ENCODE results near the gene DCST2. TPM values are rescaled to one million over a fixed set of nuclear protein-coding genes. Genes with fewer than 3 reads are reported as not detected.
A peak's percentile ranks its signal among the peaks of the same experiment; 100 is the strongest.

Gene DCST2
- total RNA-seq, 1 experiment from 2014 or later = 0.18 TPM

- POLR2A ChIA-PET (ENCODE audit: unreplicated experiment) = no interaction called here
- no peak overlapping the region for H3K27ac ChIP-seq (ENCODE audit: low read length)
- BruUV-seq (replicated peaks) = no TSS peak
These were observed 28.0 kb upstream of the DCST2 start for GRCh38 chr1:155061381-155062150.

GRCh38 chr1:155060736-155061135 is 27.2 kb upstream of the DCST2 start:
- H3K4me2 ChIP-seq (ENCODE audit: low read length) = no peak overlapping the region
- no peaks in the 10 kb centered on the region for H3K27me3 ChIP-seq (ENCODE audit: low read length)
- ChIA-PET CTCF (interaction anchor here (1.3 to 1.7 kb wide), 2 partner anchors 16 to 24 kb away, joined by 3 to 9 read pairs; no protein-coding TSS in a partner anchor), POLR2A (ENCODE audit: unreplicated experiment) (no interaction called here)
- BruUV-seq (replicated peaks) = no TSS peak
- H3F3A ChIP-seq (ENCODE audit: low read length, unreplicated experiment) = no peaks in the 10 kb centered on the region
- no peak overlapping the region for H3K27ac ChIP-seq (ENCODE audit: low read length)
- no peak overlapping the region for H2AFZ ChIP-seq (ENCODE audit: low read length)
- intact Hi-C loops (cut with micrococcal nuclease) = loop anchor here (2.0 to 5.0 kb wide), 2 partner anchors 16 to 88 kb away; partner anchors contain the start of genes CKS1B and SHC1
- H4K20me1 ChIP-seq (ENCODE audit: low read length) = no peaks in the 10 kb centered on the region
- peaks cover 14% of the 10 kb centered on the region for H3K79me2 ChIP-seq (ENCODE audit: low read length)
- H3K9ac ChIP-seq (ENCODE audit: low read length) = no peak overlapping the region
- H3K4me3 ChIP-seq (ENCODE audit: low read length) = no peak overlapping the region
- DNase-seq (no peak), ATAC-seq (no peak)
- no peak for TF ChIP-seq EZH2phosphoT487 (IDR thresholded peaks at IDR 0.05; ENCODE audit: borderline replicate concordance, low read length)
- no peak for TF ChIP-seq EZH2 (IDR thresholded peaks at IDR 0.05; ENCODE audit: low read length, unreplicated experiment)
- TF ChIP-seq CTCF (conservative IDR thresholded peaks at IDR 0.05; ENCODE audit: low read depth, low read length) = no peak
- no peaks in the 10 kb centered on the region for H3K9me2 ChIP-seq (replicated peaks; ENCODE audit: low read length)
- H3K9me3 ChIP-seq (ENCODE audit: low read length) = no peaks in the 10 kb centered on the region
- H3K4me1 ChIP-seq (ENCODE audit: insufficient read depth, low read length) = peaks cover 21% of the 10 kb centered on the region
- H3K36me3 ChIP-seq (ENCODE audit: low read depth, low read length) = peaks cover 42% of the 10 kb centered on the region

More at GRCh38 chr1:155061381-155062150, 28.0 kb upstream of the DCST2 start:
- H3K9ac ChIP-seq (ENCODE audit: low read length) = no peak overlapping the region
- peaks cover 14% of the 10 kb centered on the region for H3K79me2 ChIP-seq (ENCODE audit: low read length)
- H3K36me3 ChIP-seq (ENCODE audit: low read depth, low read length) = peaks cover 34% of the 10 kb centered on the region
- H3K9me2 ChIP-seq (replicated peaks; ENCODE audit: low read length) = no peaks in the 10 kb centered on the region
- H3K27me3 ChIP-seq (ENCODE audit: low read length) = no peaks in the 10 kb centered on the region
- no peaks in the 10 kb centered on the region for H3F3A ChIP-seq (ENCODE audit: low read length, unreplicated experiment)
- TF ChIP-seq EZH2 (IDR thresholded peaks at IDR 0.05; ENCODE audit: low read length, unreplicated experiment) (no peak), CTCF (conservative IDR thresholded peaks at IDR 0.05; ENCODE audit: low read depth, low read length) (peak; percentile 99), EZH2phosphoT487 (IDR thresholded peaks at IDR 0.05; ENCODE audit: borderline replicate concordance, low read length) (no peak)
- H3K4me1 ChIP-seq (ENCODE audit: insufficient read depth, low read length) = peaks cover 21% of the 10 kb centered on the region
- H3K9me3 ChIP-seq (ENCODE audit: low read length) = no peaks in the 10 kb centered on the region
- no peak overlapping the region for H2AFZ ChIP-seq (ENCODE audit: low read length)
- intact Hi-C loops (cut with micrococcal nuclease) = loop anchor here (2.0 to 5.0 kb wide), 2 partner anchors 17 to 89 kb away; partner anchors contain the start of genes CKS1B and SHC1
- no peaks in the 10 kb centered on the region for H4K20me1 ChIP-seq (ENCODE audit: low read length)
- CTCF ChIA-PET = interaction anchor here (0.6 to 1.7 kb wide), 7 partner anchors 9 to 24 kb away, joined by 3 to 9 read pairs (median 4); partner anchors contain the start of gene EFNA3
- DNase-seq (peak; percentile 97), ATAC-seq (peak; percentile 47)
- no peak overlapping the region for H3K4me2 ChIP-seq (ENCODE audit: low read length)
- H3K4me3 ChIP-seq (ENCODE audit: low read length) = no peak overlapping the region

GRCh38 chr1:155057788-155058211 is 24.2 kb upstream of the DCST2 start:
- H3K4me1 ChIP-seq (ENCODE audit: insufficient read depth, low read length) = peaks cover 16% of the 10 kb centered on the region
- H3K79me2 ChIP-seq (ENCODE audit: low read length) = peaks cover 18% of the 10 kb centered on the region
- no peaks in the 10 kb centered on the region for H3K9me3 ChIP-seq (ENCODE audit: low read length)
- ATAC-seq (no peak), DNase-seq (no peak)
- BruUV-seq (replicated peaks) = TSS peak; percentile 14
- H3K27me3 ChIP-seq (ENCODE audit: low read length) = no peaks in the 10 kb centered on the region
- ChIA-PET POLR2A (ENCODE audit: unreplicated experiment) (no interaction called here), CTCF (no interaction called here)
- H3K36me3 ChIP-seq (ENCODE audit: low read depth, low read length) = peaks cover 61% of the 10 kb centered on the region
- no peak overlapping the region for H3K27ac ChIP-seq (ENCODE audit: low read length)
- H3K4me2 ChIP-seq (ENCODE audit: low read length) = no peak overlapping the region
- H2AFZ ChIP-seq (ENCODE audit: low read length) = no peak overlapping the region
- intact Hi-C loops (cut with micrococcal nuclease) = no loop called here
- H4K20me1 ChIP-seq (ENCODE audit: low read length) = peaks cover 3% of the 10 kb centered on the region; the same call in 1 of the 2 replicates
- no peaks in the 10 kb centered on the region for H3F3A ChIP-seq (ENCODE audit: low read length, unreplicated experiment)
- TF ChIP-seq CTCF (conservative IDR thresholded peaks at IDR 0.05; ENCODE audit: low read depth, low read length) = peak; percentile 28
- no peak for TF ChIP-seq EZH2phosphoT487 (IDR thresholded peaks at IDR 0.05; ENCODE audit: borderline replicate concordance, low read length)
- no peak overlapping the region for H3K4me3 ChIP-seq (ENCODE audit: low read length)
- no peak overlapping the region for H3K9ac ChIP-seq (ENCODE audit: low read length)
- no peaks in the 10 kb centered on the region for H3K9me2 ChIP-seq (replicated peaks; ENCODE audit: low read length)

Data from PC-3 (cell line).